HepG2 (cell line): Measurements from ENCODE around the gene HDAC10. TPM values are rescaled to one million over a fixed set of nuclear protein-coding genes. Genes with fewer than 3 reads are reported as not detected.

Source experiments
- AFF4 ChIP-seq: sonication (generic); formaldehyde crosslinking; IDR thresholded peaks from 2 replicates; pipeline ENCODE4 v1.4.0; 2020; ENCODE audit warnings: missing genetic modification reagents
- ATF4 ChIP-seq, 2 experiments: fragments of 450-650 bp in 1 of 2; sonication (generic) in 1 of 2; formaldehyde crosslinking; IDR thresholded peaks; 2 replicates each; pipeline versions ENCODE4 v1.5.0 to v1.8.0; 2020 to 2022; ENCODE audit warnings: mild to moderate bottlenecking in 1 of 2, missing genetic modification reagents in 1 of 2
- RAD51 ChIP-seq: fragments of 450-650 bp; IDR thresholded peaks from 2 replicates; pipeline ENCODE4 v1.6.1; 2016; ENCODE audit warnings: borderline replicate concordance
- RBM22 ChIP-seq: fragments of 200-400 bp; formaldehyde crosslinking; optimal IDR thresholded peaks from 2 replicates; pipeline ENCODE3; 2017; ENCODE audit warnings: mild to moderate bottlenecking, low read length, moderate library complexity
- SAP130 ChIP-seq: IDR thresholded peaks from 2 replicates; pipeline ENCODE4 v1.6.1; 2016; ENCODE audit warnings: low read depth
- SP2 ChIP-seq: sonication (generic); formaldehyde crosslinking; IDR thresholded peaks from 2 replicates; pipeline ENCODE4 v1.5.1; 2020; ENCODE audit warnings: mild to moderate bottlenecking, missing genetic modification reagents
- TFE3 ChIP-seq: IDR thresholded peaks from 2 replicates; pipeline ENCODE4 v1.6.1; 2016
- ZFP41 ChIP-seq: sonication (generic); formaldehyde crosslinking; IDR thresholded peaks from 2 replicates; pipeline ENCODE4 v1.4.0; 2020; ENCODE audit warnings: mild to moderate bottlenecking, missing genetic modification reagents, borderline replicate concordance
- ZMAT3 ChIP-seq: sonication (generic); formaldehyde crosslinking; conservative IDR thresholded peaks from 2 replicates; pipeline ENCODE4 v1.7.0; 2021; ENCODE audit warnings: missing genetic modification reagents
- ZNF124 ChIP-seq: sonication (generic); formaldehyde crosslinking; IDR thresholded peaks from 2 replicates; pipeline ENCODE4 v1.4.0; 2020; ENCODE audit warnings: missing genetic modification reagents
- ZNF430 ChIP-seq: sonication (generic); formaldehyde crosslinking; IDR thresholded peaks from 2 replicates; pipeline ENCODE4 v1.9.0; 2021; ENCODE audit warnings: mild to moderate bottlenecking, missing genetic modification reagents
- ZNF552 ChIP-seq: sonication (generic); formaldehyde crosslinking; IDR thresholded peaks from 2 replicates; pipeline ENCODE4 v1.9.0; 2022; ENCODE audit warnings: missing genetic modification reagents, mild to moderate bottlenecking, borderline replicate concordance
- ZNF761 ChIP-seq: sonication (generic); formaldehyde crosslinking; conservative IDR thresholded peaks from 2 replicates; pipeline ENCODE4 v1.4.0; 2020; ENCODE audit warnings: mild to moderate bottlenecking, missing genetic modification reagents
- polyA plus RNA-seq, 8 experiments: library from polyadenylated mRNA; depleted of rRNA in 3 of 8; stranded (reverse) in 7 of 8; unstranded in 1 of 8; fragments of >200 nt; fragmentation: Illumina TruSeq in 4 of 8; extraction: Trizol in 4 of 8; gene quantifications; 2 replicates each; pipeline versions ENCODE4 v1.2.1 to v1.2.3, GENCODE V29; 2011 to 2016; ENCODE audit warnings: low read depth in 4 of 8, missing spikeins in 1 of 8, mixed read lengths in 1 of 8; ENCODE audit not compliant: insufficient read depth in 1 of 8
- total RNA-seq, 5 experiments: library from RNA; depleted of rRNA; stranded (reverse); fragments of >200 nt; fragmentation: Illumina TruSeq; extraction: Trizol; gene quantifications; 2 replicates each; pipeline ENCODE4 v1.2.3, GENCODE V29; 2016; ENCODE audit warnings: low read depth in 1 of 5
- TF ChIP-seq, protein P1 (sequence below): sonication (generic); formaldehyde crosslinking; IDR thresholded peaks from 2 replicates; pipeline ENCODE4 v1.4.0; 2020; ENCODE audit warnings: missing genetic modification reagents, borderline replicate concordance

HDAC10 gene
- total and polyA plus RNA-seq, 2 of the 13 experiments (the other 11 are each of a cell fraction or from before 2014, with no cell fraction given): 13.9 to 14.9 TPM

DNA sequence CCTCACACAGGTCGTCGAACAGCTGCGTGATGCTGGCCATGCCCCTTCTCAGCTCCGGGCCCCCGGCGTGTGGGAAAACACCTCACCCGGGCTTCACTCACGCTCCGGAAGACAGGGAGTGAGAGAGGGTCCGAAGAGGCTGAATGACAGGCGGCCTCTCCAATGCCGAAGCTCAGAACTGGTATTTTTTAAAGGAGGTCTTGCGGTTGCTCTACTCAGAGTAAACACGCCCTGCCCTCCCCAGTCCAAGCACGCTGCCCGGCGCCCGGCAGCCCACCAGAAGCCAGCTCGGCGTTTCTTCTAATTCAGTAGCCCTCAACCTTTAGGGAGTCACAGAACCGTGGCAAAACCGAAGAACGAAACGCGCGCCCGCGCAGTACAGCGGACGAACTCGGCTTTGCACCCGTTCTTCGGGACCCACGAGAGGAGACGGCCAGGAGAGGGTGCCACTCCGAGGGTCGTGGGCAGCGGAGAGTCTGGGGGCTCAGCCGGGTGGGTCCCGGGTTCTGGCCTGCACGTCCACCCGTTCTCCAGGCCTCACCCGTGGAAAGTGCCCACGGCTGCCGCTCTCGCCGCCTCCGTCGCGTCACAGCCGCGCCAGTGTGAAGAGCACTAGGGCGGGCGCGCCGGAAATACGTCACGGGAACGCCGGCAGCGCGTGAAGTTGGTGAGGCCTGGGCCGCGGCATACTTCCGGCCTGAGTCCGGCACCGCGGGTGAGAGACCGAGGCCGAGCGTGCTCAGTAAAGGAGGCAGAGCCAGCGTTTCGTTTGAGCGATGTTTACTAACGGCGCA, 6.4 kb downstream of the HDAC10 start, which contains the start of gene TUBGCP6 (continued):
- TF ChIP-seq AFF4 (no peak), SP2 (CRISPR knock-in tag) (peak; percentile 81), ZNF124 (CRISPR knock-in tag) (0 out of 2 replicates have a peak, but pooled peaks have one; percentile 71), ZFP41 (CRISPR knock-in tag) (no peak), ZNF761 (CRISPR knock-in tag) (peak; percentile 21; the same call in 1 of the 2 replicates), RBM22 (peak; percentile 76), ZNF430 (CRISPR knock-in tag) (no peak), ZMAT3 (CRISPR knock-in tag) (peak; percentile 98), RAD51 (no peak), TFE3 (CRISPR knock-in tag) (peak; percentile 77), SAP130 (peak; percentile 96), ATF4 (CRISPR knock-in tag; IDR thresholded peaks at IDR 0.05) (no peak), ZNF552 (CRISPR knock-in tag) (no peak)
- TF ChIP-seq, protein P1, sequence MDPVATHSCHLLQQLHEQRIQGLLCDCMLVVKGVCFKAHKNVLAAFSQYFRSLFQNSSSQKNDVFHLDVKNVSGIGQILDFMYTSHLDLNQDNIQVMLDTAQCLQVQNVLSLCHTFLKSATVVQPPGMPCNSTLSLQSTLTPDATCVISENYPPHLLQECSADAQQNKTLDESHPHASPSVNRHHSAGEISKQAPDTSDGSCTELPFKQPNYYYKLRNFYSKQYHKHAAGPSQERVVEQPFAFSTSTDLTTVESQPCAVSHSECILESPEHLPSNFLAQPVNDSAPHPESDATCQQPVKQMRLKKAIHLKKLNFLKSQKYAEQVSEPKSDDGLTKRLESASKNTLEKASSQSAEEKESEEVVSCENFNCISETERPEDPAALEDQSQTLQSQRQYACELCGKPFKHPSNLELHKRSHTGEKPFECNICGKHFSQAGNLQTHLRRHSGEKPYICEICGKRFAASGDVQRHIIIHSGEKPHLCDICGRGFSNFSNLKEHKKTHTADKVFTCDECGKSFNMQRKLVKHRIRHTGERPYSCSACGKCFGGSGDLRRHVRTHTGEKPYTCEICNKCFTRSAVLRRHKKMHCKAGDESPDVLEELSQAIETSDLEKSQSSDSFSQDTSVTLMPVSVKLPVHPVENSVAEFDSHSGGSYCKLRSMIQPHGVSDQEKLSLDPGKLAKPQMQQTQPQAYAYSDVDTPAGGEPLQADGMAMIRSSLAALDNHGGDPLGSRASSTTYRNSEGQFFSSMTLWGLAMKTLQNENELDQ: no peak
